K562 (cell line): Measurements from ENCODE around the gene SLC13A4. TPM values are rescaled to one million over a fixed set of nuclear protein-coding genes. Genes with fewer than 3 reads are reported as not detected.

Source experiments
- CEBPB ChIP-seq: fragments of 450-650 bp; IDR thresholded peaks from 2 replicates; pipeline ENCODE4 v1.6.1; 2016; ENCODE audit warnings: missing genetic modification characterization, missing compliant biosample characterization
- CTBP1 ChIP-seq: fragments of 450-650 bp; IDR thresholded peaks from 2 replicates; pipeline ENCODE4 v1.6.1; 2016; ENCODE audit warnings: borderline replicate concordance
- ID3 ChIP-seq, 2 experiments: fragments of 250-450 bp in 1 of 2; fragments of 450-650 bp in 1 of 2; sonication (Bioruptor Pico) in 1 of 2; IDR thresholded peaks; 2 replicates each; pipeline versions ENCODE4 v1.6.1 to v1.8.0; 2016 to 2021; ENCODE audit warnings: mild to moderate bottlenecking in 2 of 2, moderate library complexity in 2 of 2, missing compliant biosample characterization in 1 of 2, missing genetic modification characterization in 1 of 2
- JUNB ChIP-seq: fragments of 450-650 bp; formaldehyde crosslinking; conservative IDR thresholded peaks from 2 replicates; pipeline ENCODE4 v1.4.0; 2020; ENCODE audit warnings: mild to moderate bottlenecking
- PRDM10 ChIP-seq: fragments of 450-650 bp; IDR thresholded peaks from 2 replicates; pipeline ENCODE4 v1.6.1; 2018; ENCODE audit not compliant: partially characterized antibody
- REST ChIP-seq, 2 experiments: fragments of 450-650 bp; formaldehyde crosslinking in 1 of 2; IDR thresholded peaks; 2 replicates each; pipeline versions ENCODE4 v1.4.0 to v1.6.1; 2014 to 2020; ENCODE audit warnings: mild to moderate bottlenecking in 2 of 2, borderline replicate concordance in 1 of 2, low read depth in 1 of 2
- RFX1 ChIP-seq: fragments of 450-650 bp; IDR thresholded peaks from 2 replicates; pipeline ENCODE4 v1.6.1; 2016; ENCODE audit warnings: mild to moderate bottlenecking, moderate library complexity
- SP2 ChIP-seq: IDR thresholded peaks from 2 replicates; pipeline ENCODE4 v1.6.1; 2011; ENCODE audit warnings: mild to moderate bottlenecking, low read depth, low read length, moderate library complexity; ENCODE audit not compliant: poor library complexity, severe bottlenecking; ENCODE audit errors: extremely low read depth
- ZNF24 ChIP-seq: fragments of 450-650 bp; IDR thresholded peaks from 2 replicates; pipeline ENCODE4 v1.6.1; 2016
- ZNF280B ChIP-seq: fragments of 250-450 bp; sonication (Bioruptor Pico); IDR thresholded peaks from 2 replicates; pipeline ENCODE4 v1.5.1; 2021; ENCODE audit warnings: mild to moderate bottlenecking
- polyA plus RNA-seq, 8 experiments: library from polyadenylated mRNA; depleted of rRNA in 4 of 8; stranded (reverse) in 5 of 8; unstranded in 3 of 8; fragments of >200 nt; fragmentation: Nextera tagmentation in 2 of 8; fragmentation: Illumina TruSeq in 1 of 8; extraction: Ambion mirVana in 2 of 8; extraction: Trizol in 1 of 8; gene quantifications; 2 replicates each; pipeline versions ENCODE4 v1.2.1 to v1.2.3, GENCODE V29; 2011 to 2014; ENCODE audit warnings: inconsistent platforms in 1 of 8, missing spikeins in 1 of 8
- total RNA-seq, 7 experiments: library from RNA; depleted of rRNA in 6 of 7; stranded (reverse); fragments of >200 nt in 6 of 7; fragmentation: Illumina TruSeq in 2 of 7; extraction: Trizol in 2 of 7; gene quantifications; 2 replicates each; pipeline versions ENCODE4 v1.2.1 to v1.2.3, GENCODE V29; 2011 to 2021; ENCODE audit warnings: low replicate concordance in 1 of 7

Gene SLC13A4
- total and polyA plus RNA-seq, 9 of the 15 experiments (the other 6 are each of a cell fraction or from before 2014, with no cell fraction given), result 0.11 to 1.0 (median 0.36) TPM

- no peak for TF ChIP-seq REST (IDR thresholded peaks at IDR 0.05; ENCODE audit: borderline replicate concordance)
- TF ChIP-seq REST (CRISPR knock-in tag; IDR thresholded peaks at IDR 0.05; ENCODE audit: low read depth), result no peak
- TF ChIP-seq ZNF24, result peak; percentile 91
- TF ChIP-seq ZNF280B (CRISPR knock-in tag), result no peak
- TF ChIP-seq JUNB, result peak; percentile 55; the same call in 1 of the 2 replicates
- no peak for TF ChIP-seq SP2
- no peak for TF ChIP-seq ID3 (CRISPR knock-in tag; IDR thresholded peaks at IDR 0.05)
- TF ChIP-seq ID3 (tag; IDR thresholded peaks at IDR 0.05), result no peak
- TF ChIP-seq CTBP1, result peak; percentile 33; the same call in 1 of the 2 replicates
- TF ChIP-seq RFX1, result no peak
- TF ChIP-seq CEBPB (tag), result 0 out of 2 replicates have a peak, but pooled peaks have one; percentile 13
- peak; percentile 69 for TF ChIP-seq PRDM10
These were observed 44.1 kb upstream of the SLC13A4 start (continued) for GRCh38 chr7:135771961-135772638.
